GM21786 (cell line): ENCODE results near the gene FBXO15.

Source experiments
- ATAC-seq: cut with Tn5 transposase; IDR thresholded peaks from one replicate; pipeline ENCODE4 v1.9.1; 2021; ENCODE audit not compliant: unreplicated experiment

The FBXO15 gene, protein sequence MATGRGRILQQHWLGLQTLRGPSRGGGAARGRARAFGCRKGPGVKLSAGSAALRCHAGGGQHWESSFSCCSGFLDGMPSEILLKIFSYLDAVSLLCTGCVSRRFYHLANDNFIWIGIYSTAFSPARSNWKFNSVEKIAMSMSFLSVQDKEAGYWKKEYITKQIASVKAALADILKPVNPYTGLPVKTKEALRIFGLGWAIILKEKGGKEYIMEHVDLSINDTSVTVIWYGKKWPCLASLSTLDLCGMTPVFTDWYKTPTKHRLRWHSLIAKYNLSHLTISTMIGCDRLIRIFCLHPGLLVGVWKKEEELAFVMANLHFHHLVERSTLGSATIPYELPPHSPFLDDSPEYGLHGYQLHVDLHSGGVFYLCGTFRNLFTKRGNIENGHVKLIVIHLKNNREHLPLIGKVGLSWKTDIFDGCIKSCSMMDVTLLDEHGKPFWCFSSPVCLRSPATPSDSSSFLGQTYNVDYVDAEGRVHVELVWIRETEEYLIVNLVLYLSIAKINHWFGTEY

DNA sequence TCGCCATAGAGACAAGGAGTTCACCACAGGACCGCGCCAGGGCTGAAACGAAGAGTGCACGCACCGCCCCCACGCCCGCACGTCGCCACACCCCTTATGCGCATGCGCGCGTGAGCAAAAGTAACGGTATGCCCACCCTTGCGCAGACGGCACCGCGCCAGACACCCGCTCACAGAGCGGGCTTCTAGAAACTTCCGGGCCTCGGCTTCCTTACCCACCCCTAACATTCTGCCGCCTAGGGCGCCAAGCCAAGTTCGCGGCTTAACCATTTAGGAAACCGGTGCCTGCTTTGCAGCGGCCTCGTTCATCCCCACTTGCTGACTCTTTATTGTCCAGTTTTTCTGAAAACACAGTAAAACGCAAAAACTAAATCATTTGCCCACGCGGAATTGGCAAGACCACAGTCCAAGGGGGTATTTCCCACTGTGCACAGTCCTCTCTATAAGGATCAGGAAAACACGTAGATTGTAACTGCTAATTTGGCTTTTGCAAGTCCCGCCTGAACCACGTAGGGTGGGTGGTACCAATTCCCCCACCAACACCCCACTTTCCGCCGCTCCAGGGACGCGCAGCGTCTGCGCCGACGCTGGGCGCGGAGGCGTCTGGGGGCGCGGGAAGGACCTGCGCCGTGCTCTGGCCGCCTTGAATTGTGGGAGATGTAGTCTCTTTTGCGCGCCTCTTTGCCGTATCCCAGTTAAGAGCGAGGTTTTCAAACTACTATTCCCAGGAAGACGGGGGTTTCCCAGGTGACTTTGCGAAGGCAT is at the start of gene FBXO15, which contains the start of gene TIMM21:
Gene FBXO15 (minus strand): TSS at position 56 of the 764 bp plus-strand sequence. CDS start 49 bp downstream, at position 7.
Gene TIMM21 (plus strand): TSS at position 745 of the 764 bp plus-strand sequence. CDS start 286 bp downstream, outside the sequence.
- ATAC-seq, result peak; percentile 89

DNA sequence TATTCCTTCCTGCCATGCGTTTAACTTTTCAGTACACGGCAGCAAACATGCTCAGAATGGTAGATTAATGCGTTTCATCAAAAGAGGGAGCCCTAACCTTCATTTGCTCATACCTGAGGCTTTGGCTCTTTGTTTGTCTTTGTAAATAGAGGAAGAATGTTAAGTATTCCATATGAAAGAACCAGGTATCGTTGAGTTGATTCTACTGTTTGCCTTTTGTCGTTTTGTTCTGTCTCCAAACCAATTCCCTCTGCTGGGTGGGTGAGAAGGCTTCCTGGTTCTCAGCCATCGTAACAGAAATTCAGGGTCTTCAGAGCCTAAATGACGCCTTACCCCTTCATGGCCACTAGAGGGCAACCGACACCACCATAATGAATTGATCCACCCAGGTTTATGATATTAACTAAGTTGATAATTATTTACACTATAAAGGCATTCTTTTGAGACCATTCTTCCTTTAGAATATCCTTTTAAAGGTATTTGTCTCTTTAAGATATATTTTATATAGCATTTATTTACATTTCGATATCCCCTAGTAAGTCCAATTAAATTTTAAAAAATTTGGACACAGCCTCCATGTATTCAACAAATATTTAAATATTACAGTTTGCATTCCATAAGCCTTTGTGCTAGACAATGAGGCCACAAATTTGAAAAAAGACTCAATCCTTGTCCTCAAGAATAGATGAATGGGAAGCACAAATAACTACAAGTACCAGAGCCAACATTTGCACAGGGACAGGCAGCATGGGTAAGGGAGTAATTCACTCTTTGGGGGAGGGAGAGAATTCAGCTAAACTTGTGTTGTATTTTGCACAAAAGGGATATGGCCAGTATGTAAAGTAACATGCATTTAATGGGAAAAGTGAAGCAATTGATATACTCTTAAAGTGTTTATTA is 48.8 kb upstream of the FBXO15 start:
- peak; percentile 86 for ATAC-seq

DNA sequence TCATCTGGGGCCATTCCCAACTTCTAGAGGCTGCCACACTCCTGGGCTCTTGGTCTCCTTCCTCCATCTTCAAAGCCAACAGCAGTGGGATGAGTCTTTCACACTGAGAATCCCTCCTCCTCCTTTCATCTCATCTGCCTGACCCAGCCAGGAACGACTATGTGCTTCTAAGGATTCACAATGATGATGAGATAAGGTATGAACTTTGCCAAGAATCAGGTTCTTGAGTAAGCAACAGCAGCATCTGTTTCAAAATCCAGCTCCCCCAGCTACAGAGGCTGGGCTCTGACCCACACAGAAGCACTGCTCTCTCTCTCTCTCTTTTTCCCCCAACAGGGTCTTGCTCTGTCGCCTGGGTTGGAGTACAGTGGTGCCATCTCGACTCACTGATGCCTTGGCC is 47.1 kb upstream of the FBXO15 start:
- ATAC-seq, result no peak

DNA sequence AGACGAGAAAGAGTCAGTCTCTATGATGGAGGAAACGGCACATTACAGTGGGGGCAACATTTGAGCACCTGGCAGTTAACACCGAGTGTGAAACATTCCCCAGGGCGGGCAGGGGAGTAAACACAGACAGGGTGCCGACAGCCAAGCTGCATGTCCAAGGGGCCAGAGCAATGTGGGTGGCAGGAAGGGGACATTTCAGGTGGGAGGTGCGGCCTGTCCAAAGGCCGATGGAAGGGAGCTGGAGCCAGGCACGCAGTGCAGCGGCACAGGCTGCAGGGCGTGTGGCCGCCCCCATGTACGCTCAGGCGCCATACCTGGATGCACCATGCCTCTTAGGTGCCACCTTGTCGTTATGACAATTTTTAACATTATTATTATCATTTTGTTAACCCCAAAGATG is 43.9 kb upstream of the FBXO15 start:
- ATAC-seq, result no peak

DNA sequence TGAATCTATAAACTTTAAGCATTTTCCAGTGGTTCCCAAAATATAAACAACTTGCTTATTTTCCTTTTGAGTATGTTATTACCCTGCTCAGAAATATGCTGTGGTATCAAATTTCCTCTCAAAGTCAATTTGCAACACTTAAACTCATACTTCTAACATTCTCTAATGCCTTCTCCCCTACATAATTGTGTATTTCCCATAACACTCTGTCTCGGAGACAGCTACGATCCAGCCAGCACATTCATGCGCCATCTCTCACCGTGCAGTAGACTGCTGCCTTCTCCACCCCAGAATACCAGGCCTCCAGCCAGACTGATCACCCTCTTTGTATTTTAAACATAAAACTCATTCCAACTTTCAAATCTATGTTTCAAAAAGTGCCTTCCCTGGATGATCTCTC is 42.5 kb upstream of the FBXO15 start:
- ATAC-seq, result no peak

DNA sequence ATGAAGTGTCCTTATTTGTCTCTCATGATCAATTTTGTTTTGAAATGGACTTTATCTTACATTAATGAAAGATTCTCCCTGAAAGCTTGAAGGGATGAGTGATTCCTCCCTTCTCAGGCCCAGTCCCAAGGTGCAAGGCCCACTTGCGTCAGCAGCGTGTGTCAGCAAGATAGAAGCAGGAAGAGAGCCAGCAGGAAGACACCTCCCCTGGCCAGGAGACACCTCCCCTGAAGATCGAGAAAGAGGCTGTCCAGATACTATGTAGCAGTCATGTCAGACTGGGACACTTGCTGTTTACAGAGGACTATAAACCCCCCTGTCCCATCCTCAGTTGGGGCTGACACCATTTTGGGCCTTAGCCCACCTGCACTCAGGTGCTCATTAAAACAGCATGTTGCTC is 39.0 kb upstream of the FBXO15 start:
- ATAC-seq, result no peak

DNA sequence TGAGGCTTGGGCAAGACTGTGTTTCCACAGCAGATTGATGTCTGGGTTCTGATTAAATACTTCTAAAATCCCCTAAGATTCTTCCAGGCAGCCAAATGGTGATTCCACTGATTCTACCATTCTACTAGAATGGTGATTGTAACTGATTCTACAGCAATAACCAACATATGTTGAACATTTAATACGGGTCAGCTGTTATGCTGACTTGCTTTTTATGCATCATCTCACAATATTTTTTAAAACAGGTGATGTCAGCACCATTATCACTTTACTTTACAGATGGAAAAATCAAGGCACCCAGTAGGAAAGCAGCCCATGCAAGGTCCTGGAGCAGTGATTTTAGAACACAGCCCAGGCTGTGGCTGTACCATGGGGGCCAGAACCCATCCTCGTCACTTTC is 38.2 kb upstream of the FBXO15 start:
- no peak for ATAC-seq

DNA sequence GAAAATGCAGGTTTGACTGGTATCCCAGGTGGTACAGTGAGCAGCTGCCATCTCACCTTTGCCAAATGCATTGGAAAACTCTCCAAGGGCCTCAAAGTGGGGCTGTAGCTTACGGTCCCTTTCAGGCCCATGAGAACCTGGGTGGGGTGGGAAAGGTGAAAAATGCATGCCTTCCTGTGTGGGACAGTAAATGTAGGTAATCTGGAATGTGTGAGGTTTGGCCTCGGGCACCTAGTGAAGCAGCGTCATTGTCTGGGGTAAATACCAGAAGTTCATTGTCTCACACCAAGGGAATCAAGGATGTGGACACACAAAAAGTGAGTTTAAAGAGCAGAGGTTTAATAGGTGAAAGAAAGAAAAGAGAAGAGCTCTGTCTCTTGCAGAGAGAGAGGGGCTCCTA is 37.2 kb upstream of the FBXO15 start:
- ATAC-seq, result no peak

DNA sequence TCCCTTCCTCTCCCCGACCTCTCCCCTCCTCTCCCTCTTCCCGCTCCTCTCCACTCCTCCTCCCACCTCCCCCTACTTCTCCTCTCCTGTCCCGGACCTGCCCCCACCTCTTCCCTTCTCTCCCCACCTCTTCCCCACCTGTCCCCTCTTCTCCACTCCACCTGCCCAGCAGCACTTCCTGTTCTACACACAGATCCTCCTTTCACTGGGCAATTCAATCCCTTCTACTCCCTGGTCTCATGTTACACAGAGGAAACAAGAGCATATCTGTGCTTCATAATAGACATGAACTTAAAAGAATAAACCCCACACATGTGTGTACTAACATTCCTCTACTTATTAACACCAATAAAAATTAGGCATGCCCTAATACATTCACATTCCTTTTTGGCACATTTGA is 35.5 kb upstream of the FBXO15 start:
- ATAC-seq, result no peak

DNA sequence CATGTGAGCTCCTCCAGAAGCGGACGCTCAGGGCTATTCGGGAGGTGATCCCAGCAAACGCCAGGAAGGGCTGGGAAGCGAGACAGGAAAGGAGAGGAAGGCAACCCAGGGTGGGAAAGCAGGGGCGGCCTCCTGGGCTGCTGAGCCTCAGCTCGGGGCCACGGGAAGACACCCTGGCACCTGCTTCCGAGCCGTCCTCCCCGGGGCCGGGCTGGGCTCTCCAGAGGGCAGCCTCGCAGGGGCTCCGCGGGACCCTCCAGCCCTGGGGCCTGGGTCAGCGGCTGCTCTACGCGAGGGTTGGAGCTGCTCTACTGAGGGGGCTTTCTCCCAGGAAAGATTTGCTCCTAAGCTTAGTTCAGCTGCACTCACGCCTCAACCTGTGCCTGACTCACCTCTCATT is 34.7 kb upstream of the FBXO15 start:
- no peak for ATAC-seq

DNA sequence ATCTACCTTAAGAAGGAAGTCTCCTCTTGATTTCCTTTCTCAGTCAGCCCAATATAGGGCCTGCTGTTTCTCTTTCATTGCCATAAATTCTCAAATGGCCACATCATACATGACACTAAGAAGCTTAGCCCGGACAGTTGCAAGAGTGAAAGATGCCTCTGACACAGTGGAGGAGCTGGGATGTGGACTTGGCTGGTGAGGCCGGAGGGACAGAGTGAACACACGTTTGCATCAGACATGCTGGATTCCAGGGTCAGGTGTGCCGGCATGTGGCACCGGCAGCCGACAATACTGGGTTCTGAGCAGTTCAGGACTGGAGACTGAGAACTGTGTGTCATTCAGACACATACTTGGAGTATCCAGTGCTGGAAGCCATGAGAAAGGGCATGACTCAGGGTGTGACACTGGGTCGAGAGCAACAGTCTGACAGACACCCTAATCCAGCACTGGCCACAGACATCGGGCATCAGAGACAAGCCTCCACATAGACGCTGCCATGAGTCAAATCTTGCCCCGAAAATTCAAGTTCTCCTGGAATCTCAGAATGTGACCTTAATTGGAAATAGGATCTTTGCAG is 32.1 kb upstream of the FBXO15 start:
- no peak for ATAC-seq

DNA sequence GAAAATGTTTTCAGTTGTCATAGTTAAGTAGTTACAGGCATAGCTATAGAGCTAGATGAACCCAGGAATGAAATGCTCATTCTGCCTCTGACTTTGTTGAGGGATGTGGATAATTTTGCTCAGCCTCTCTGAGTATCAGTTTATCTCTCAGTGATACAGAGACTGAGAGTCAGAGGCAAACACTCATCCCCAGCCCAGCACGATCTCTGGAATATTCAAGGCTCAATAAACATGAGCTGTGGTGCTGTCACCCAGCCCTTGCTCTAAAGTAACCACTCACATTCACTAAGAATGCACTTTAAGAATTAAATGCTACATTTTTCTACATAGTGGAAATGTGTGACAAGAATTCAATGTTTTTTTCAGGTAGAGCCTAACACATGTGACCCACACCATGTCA is 31.2 kb upstream of the FBXO15 start:
- ATAC-seq, result no peak

DNA sequence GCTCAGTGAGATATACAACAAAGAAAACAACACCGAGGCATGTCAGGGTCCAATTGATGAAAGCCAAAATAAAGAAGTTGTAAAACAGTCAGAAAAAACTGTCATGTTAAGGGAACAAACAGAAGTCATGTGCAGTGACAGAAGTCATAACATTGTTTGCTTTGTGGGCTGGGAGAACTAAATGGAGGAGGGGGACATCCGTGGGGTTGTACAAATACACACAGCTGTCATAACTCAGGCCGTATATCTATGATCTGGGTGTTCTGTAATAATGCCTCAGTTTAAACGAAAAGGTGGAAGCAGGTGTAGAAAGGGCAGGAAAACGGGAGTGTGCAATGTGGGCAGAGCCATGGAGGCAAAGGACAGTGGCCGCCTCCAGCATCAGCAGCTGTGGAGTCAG is 28.0 kb upstream of the FBXO15 start:
- ATAC-seq, result no peak

DNA sequence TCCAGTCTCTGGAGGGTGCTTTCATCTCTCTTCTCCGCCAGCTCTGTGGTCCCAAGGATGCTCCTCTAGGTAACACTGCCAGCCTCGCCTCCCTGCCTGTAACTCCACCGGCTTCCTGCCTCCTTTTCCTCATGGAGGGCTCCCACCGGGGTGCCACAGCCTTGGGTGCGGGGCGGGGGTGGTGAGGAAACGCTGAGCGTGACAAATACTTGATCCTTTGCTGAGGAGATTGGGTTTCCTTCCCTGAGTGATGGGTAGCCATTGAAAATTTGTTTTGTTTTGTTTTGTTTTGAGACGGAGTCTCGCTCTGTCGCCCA is 25.8 kb upstream of the FBXO15 start:
- no peak for ATAC-seq

DNA sequence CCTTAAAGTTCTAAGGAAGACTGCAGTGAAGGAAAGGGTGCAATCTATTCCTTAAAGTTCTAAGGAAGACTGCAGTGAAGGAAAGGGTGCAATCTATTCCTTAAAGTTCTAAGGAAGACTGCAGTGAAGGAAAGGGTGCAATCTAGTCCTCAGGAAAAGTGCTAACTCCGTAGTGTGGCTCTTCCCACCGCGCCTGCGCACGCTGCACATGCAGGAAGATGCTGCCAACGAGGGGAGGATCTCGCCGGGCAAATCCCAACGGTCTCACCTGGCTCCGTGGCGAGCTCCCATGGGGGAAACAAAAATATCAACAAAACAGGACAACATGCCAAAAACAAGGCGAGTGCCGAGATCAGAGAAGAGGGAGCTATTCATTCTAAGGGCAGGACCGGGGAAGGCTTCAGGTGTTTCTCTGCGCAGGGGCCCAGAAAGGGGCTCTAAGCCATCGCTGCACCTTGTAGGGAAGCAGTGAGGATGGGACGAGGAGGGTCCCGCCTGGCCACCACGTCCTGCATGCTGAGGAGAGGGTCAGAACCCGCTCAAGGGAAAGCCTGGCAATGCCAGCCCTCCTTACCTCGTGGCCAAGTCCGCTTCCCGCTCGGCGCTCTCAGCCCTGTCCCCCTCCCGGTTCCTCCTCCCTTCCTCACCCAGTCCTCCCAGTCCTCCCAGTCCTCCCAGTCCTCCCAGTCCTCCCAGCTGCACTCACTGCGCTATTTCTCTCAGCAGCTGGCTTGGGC is 25.2 kb upstream of the FBXO15 start:
- ATAC-seq, result no peak

DNA sequence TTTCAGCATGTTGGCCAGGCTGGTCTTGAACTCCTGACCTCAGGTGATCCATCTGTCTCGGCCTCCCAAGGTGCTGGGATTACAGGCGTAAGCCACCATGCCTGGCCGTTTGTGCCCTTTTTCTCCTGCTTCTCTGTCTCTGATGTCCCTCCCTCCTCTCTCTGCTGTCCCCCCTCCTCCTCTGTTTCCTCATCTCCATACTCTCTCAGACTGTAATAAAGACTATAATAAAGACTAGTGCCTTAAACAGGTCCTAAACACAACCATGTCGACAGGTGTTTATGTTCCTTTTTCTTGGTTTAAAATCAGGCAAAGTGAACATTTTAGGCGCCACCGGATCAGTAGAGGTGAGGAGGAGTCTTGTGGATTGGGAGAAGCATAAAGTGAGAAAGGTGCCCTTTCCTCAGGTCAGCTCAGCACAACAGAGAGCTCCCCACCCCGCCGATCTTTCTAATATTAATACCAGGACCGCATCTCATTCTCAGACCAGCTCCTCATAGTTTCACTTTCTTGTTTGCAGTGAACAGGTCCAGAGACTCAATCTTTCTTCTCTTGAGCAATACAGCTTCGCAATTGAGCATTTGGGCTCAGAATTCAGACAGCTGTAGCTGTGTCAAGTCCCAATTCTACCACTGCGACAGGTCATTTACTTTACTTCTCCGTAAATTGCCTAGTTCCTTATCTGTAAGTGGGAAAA is 24.4 kb upstream of the FBXO15 start:
- peak; percentile 91 for ATAC-seq

DNA sequence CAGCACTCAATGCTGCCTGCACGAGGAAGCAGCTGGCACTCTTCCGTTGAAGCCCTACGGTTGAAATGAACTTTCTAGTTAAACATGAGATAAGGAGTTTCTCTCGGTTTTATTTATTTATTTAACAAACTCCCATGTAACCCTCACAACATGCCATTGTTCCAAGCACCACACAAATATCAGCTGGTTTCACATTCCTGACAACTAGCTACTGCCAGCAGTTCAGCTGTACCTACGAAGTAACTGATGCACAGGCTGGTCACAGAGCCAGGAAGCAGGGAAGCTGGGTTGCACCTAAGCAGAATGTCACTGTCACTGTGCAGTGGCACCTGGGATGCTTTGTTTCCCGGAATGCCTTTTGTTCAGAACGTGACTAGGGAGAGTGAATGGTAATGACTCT is 18.8 kb upstream of the FBXO15 start:
- ATAC-seq, result no peak

DNA sequence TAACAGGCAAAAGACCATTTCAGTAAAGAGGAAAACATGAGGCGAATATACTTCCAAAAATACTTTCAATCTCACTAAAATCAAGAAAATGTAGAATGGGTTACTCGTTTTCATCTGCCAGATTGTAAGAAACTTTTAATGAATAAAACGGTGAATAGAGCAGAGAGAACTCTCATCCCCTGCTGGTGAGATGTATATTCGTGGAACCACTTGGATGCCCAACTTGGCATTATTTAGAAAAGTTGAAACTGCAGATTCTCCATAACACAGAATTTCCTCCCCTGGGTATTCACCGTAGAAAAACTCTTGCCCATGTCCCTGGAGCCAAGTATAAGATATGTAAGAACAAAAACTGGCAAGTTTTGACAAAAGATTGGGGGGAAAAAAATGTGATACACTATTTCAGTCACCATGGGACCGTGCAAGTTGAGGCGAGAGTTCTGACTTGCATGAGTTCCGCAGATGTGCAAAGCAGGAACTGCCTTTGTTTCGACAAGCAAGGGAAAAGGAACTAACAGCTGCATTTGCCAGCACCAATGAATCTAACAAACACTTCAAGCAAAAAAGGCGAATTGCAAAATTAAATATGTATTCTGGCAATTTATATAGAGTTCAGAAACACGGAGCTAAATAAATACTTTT is 15.5 kb upstream of the FBXO15 start:
- ATAC-seq, result no peak

DNA sequence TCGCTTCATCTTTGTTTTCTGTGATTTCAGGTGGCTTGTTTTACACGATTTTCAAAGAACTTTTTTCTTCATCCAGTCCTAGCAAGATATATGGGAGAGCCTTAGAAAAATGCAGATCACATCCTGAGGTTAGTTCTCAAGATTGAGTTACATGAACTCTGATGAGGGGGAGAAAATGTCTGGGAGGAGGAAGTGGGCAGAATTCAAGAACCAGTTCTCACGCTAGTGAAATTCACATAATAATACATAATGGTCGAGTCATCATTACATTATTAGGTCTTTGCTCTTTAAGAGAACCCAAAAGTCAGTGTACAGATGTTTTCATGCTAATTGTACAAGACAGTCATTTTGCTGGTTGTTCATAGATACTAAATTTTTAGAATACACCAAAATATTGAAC is 7.6 kb upstream of the FBXO15 start:
- ATAC-seq, result no peak
